Measurements from ENCODE around the gene SNX13.

GRCh38 chr7:17816903-17817302 lies 123.4 kb downstream of the SNX13 start:
- no peak for TF ChIP-seq CTCF (IDR thresholded peaks at IDR 0.05)
- no peak for TF ChIP-seq RNF2 (IDR thresholded peaks at IDR 0.05; ENCODE audit: borderline replicate concordance, low read depth)

Data from A549 (cell line).